ENCODE results near the gene PRDX2. TPM values are rescaled to one million over a fixed set of nuclear protein-coding genes. Genes with fewer than 3 reads are reported as not detected.

PRDX2 gene
- total RNA-seq, 1 donor from 2014 or later, result 554 TPM

DNA sequence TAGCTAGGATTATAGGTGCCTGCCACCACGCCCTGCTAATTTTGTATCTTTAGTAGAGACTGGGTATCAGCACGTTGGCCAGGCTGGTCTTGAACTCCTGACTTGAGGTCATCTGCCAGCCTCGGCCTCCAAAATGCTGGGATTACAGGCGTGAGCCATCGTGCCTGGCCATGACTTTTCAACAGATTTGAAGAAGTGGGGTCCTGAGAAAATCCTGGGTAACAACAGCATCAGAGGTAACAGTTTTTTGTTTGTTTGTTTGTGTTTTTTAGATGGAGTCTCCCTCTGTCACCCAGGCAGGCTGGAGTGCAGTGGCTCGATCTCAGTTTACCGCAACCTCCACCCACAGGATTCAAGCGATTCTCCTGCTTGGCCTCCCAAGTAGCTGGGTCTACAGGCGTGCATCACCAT, 6.6 kb downstream of the PRDX2 start:
- no peak overlapping the region for H3K27ac Mint-ChIP-seq
- no peak for TF ChIP-seq CTCF (IDR thresholded peaks at IDR 0.05; ENCODE audit: unreplicated experiment)

DNA sequence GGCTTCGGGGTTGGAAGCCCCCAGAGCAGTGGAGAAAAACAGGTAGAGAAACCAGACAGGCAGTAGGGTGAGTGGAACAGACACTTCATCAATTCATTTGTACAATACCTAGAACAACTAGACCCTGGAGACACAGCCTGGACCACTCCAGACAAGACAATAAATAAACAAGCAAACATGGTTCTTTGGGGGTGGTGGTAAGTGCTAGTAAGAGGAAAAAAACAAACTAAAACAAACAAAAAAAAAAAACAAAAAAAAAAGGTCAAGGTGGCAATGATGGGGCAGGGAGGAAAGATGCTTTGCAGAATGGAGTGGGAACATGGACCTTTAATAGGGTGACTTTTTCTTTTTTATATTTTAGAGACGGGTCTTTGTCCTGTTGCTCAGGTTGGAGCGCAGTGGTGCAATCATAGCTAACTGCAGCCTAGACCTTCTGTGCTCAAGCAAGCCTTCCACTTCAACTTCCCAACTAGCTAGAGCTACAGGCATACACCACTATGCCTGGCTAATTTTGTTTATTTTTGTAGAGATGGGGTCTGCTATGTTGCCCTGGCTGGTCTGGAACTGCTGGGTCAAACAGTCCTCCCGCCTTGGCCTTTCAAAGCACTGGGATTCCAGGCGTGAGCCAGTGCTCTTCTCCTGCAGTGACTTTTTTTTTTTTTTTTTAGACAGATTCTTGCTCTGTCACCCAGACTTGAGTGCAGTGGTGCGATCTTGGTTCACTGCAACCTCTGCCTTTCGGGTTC, 7.2 kb downstream of the PRDX2 start:
- TF ChIP-seq CTCF (IDR thresholded peaks at IDR 0.05; ENCODE audit: unreplicated experiment), result no peak
- peak overlapping the region; percentile 55 for H3K27ac Mint-ChIP-seq
- H3K27me3 Mint-ChIP-seq, result peaks cover 12% of the 10 kb centered on the region
- peaks cover 14% of the 10 kb centered on the region for H3K4me1 Mint-ChIP-seq (ENCODE audit: low read depth)
- DNase-seq (ENCODE audit: low spot score, unreplicated experiment), result no peak
- H3K9me3 Mint-ChIP-seq (ENCODE audit: low read depth), result no peaks in the 10 kb centered on the region
- peaks cover 3% of the 10 kb centered on the region for H3K36me3 Mint-ChIP-seq (ENCODE audit: insufficient read depth)
- peak overlapping the region; percentile 58 for H3K4me3 Mint-ChIP-seq (ENCODE audit: low read depth)

More for the DNA sequence above, 6.6 kb downstream of the PRDX2 start:
- Mint-ChIP-seq H3K4me3 (ENCODE audit: low read depth) (no peak overlapping the region), H3K4me1 (ENCODE audit: low read depth) (peaks cover 15% of the 10 kb centered on the region), H3K9me3 (ENCODE audit: low read depth) (no peaks in the 10 kb centered on the region), H3K36me3 (ENCODE audit: insufficient read depth) (peaks cover 6% of the 10 kb centered on the region), H3K27me3 (peaks cover 11% of the 10 kb centered on the region)
- no peak for DNase-seq (ENCODE audit: low spot score, unreplicated experiment)

- Mint-ChIP-seq H3K27ac (peak overlapping the region; percentile 92), H3K27me3 (peaks cover 18% of the 10 kb centered on the region), H3K4me1 (ENCODE audit: low read depth) (peaks cover 18% of the 10 kb centered on the region), H3K9me3 (ENCODE audit: low read depth) (no peaks in the 10 kb centered on the region), H3K36me3 (ENCODE audit: insufficient read depth) (peaks cover 1% of the 10 kb centered on the region), H3K4me3 (ENCODE audit: low read depth) (peak overlapping the region; percentile 80)
- DNase-seq (ENCODE audit: low spot score, unreplicated experiment), result peak; percentile 85
- peak; percentile 5 for TF ChIP-seq CTCF (IDR thresholded peaks at IDR 0.05; ENCODE audit: unreplicated experiment)
These were observed 8.1 kb downstream of the PRDX2 start for GRCh38 chr19:12793290-12794195.

GRCh38 chr19:12792853-12793289, 8.7 kb downstream of the PRDX2 start:
- TF ChIP-seq CTCF (IDR thresholded peaks at IDR 0.05; ENCODE audit: unreplicated experiment), result no peak
- Mint-ChIP-seq H3K9me3 (ENCODE audit: low read depth) (no peaks in the 10 kb centered on the region), H3K27me3 (peaks cover 18% of the 10 kb centered on the region), H3K27ac (no peak overlapping the region), H3K4me1 (ENCODE audit: low read depth) (peaks cover 18% of the 10 kb centered on the region), H3K4me3 (ENCODE audit: low read depth) (peak overlapping the region; percentile 80), H3K36me3 (ENCODE audit: insufficient read depth) (peaks cover 1% of the 10 kb centered on the region)
- no peak for DNase-seq (ENCODE audit: low spot score, unreplicated experiment)
